GM12872 (cell line): ENCODE measurements around the gene FYCO1.

Source experiments
- TF ChIP-seq, protein P1 (sequence below): IDR thresholded peaks from 3 replicates; pipeline ENCODE4 v1.5.1; 2011; ENCODE audit warnings: low read depth, mild to moderate bottlenecking, low read length, moderate library complexity; ENCODE audit not compliant: insufficient read depth

Gene FYCO1

DNA sequence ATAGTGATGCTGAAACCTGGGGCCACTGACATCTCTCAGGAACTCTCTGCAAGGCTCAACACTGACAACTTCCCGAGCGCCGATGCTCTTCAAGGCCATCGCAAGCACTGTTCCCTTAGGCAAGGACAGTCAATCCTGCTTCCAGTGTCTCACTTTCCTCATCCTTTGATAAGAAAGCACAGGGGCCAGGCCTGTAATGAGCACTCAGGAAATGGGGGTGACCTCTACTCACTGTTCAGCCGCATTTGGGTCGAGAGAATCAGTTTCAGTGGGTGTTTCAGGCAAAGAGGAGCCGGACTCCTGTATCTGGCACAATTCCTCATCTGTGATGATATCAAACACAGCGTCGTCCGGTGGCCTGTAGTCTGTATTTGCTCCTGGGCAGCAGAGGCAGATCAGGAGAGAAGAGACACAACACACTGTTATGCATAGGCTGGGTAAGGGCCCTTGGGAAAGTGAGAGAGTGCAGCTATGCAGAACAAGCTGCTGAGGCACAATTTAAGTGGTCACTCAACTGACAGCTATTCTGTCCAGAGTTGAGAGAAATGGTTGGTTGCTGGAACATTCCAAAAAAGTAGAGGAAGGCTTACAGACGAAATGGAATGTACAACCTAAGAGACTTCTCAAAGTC lies 40.5 kb downstream of the FYCO1 start:
- TF ChIP-seq, protein P1, sequence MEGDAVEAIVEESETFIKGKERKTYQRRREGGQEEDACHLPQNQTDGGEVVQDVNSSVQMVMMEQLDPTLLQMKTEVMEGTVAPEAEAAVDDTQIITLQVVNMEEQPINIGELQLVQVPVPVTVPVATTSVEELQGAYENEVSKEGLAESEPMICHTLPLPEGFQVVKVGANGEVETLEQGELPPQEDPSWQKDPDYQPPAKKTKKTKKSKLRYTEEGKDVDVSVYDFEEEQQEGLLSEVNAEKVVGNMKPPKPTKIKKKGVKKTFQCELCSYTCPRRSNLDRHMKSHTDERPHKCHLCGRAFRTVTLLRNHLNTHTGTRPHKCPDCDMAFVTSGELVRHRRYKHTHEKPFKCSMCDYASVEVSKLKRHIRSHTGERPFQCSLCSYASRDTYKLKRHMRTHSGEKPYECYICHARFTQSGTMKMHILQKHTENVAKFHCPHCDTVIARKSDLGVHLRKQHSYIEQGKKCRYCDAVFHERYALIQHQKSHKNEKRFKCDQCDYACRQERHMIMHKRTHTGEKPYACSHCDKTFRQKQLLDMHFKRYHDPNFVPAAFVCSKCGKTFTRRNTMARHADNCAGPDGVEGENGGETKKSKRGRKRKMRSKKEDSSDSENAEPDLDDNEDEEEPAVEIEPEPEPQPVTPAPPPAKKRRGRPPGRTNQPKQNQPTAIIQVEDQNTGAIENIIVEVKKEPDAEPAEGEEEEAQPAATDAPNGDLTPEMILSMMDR: no peak

DNA sequence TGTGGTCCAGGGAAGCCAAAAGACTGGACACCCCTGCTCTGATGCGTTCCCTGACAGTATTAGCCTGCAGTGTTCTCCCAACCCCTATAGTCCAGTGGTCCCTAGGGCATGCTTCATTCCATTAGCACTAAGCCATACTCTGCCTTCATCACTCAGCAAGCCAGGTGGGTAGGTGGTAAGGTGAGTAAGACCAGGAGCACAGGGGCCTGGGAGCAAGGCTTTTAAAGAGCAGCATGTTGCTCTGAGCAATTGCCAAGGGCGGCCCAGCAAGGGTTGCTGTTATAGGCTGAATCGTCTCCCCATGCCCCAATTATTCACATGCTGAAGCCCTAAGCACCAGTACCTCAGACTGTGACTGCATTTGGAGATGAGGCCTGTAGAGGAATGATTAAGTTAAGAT lies 41.3 kb downstream of the FYCO1 start:
- TF ChIP-seq, protein P1: no peak

DNA sequence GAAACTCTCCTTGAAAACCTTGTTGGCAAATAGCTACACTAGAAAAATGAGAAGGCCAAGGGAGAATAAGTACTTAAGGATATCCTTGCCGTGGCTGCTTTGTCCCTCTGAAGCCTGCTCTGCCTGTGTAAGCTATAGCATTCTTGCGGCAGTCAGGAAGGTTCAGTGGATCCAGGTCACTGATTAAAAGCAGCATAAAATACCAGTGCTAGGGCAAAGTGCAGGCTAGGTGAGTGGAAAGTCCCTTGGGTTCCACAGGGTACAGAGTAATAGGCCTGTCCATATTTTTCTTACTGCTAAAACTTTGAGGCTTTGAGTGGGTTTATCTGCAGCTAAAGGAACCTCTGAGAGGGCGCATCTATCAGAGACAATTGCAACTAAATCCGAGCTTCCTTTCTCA lies 42.1 kb downstream of the FYCO1 start:
- TF ChIP-seq, protein P1: no peak

DNA sequence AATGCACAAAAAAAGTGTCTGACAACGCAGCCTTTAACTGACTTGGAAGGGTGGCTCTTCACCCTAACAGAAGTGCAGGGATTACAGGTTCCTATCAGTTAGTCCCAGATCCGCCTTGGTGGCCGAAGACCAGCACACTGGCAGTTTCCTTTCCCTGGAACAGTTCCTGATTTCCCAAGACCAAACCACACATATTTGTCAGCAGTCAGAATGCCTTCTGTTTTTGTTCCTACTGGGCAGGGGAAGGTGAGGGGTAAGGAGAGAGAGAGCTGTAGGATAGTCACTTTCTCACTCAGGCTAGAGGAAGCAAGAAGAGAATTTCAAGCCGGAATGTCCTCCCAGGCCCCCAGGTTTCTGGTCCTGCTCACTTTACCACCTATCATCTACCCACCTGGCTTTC lies 43.2 kb downstream of the FYCO1 start:
- TF ChIP-seq, protein P1: no peak

DNA sequence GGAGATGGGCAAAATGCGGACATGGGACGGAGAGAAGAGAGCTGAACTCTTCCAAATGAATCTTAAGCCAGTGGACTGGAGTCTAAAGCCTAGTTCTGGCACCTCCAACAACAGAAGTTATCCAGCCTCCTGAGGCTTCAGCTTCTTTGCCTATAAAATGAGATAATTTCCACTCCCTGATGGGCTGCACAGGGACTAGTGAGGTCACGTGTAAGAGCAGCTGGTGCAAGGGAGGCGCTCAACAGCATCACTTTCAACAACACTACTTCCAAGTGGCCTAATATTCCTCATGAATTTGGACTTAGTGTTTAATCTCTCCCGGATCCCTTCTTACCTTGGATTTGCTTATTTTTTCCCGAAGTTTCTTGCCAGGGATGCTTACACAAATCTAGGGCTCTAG lies 43.7 kb downstream of the FYCO1 start:
- TF ChIP-seq, protein P1: no peak

DNA sequence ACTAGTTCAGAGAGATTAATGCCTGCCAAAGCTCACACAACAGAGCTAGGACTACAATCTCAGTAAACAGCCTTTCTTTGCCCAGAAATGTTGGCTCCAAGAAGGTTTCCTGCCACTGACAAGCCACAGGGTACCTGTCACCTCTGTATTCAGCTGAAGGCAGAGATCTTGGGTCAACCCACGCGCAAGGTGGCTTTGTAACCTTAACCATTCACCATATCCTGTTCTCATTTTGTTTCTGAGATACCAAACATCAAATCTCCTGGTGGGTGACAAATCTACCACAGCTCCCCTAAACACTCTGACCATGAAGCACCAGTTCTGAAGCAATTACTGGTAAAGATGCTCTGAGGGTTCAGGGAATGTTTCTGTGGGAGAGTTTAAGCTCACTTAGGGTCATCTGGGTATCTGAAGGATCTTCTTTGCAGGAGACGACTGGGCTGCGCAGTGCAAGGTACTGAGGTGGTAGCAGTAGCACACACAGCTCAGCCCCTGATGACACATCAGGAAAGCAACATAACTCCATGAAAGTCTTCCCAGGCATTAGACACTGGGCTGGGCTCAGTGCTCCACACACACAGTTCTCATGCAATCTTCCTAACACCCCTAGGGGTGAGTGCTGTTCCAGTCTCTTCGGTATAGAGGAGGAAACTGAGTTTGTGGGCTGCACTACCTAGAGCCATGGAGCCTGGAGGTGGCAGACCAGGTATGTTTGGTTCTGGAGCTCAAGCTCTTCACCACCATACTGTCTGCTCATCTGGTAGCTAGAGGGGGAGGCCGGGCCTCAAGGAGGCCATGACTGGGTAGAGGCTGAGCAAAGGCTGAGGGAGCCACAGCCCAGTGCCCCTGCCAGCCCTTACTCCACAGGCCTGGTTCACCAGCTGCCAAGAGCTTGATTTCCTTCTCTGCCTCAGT lies 44.7 kb downstream of the FYCO1 start:
- TF ChIP-seq, protein P1: no peak

DNA sequence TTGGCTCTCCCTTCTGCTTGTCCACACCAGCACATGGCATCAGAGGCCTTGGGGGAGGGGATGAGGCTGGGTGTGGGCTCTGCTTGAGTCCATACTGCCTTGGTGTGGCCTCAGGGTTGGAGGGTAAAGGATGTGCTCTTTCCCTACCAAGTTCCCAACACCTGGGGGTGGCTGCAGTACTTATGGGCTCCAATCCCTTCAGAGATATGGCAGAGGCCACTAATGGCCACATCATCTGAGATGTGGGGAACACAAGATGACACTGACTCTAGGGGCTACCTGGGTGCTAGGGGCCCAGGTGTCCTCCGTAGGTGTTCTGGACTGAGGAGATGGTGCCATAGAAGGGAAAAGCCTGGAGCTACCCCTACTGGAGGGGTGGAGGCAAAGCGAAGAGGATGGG lies 45.5 kb downstream of the FYCO1 start:
- TF ChIP-seq, protein P1: no peak
